Uterus (tissue), 4 donors: Measurements from ENCODE around the gene CNTNAP5. TPM values are rescaled to one million over a fixed set of nuclear protein-coding genes. Genes with fewer than 3 reads are reported as not detected.

Source experiments
- DNase-seq, 2 donors: peaks; one replicate each; pipeline ENCODE4 v3.0.0-alpha.2; 2019 to 2020
- H3K27ac ChIP-seq, 2 donors: fragments of 200-600 bp; sonication (generic); 1 replicate in 1 of 2; 2 replicates in 1 of 2; pipeline ENCODE4 v1.5.1; 2016 to 2018
- H3K27me3 ChIP-seq, 2 donors: fragments of 200-600 bp; sonication (generic); one replicate each; pipeline ENCODE4 v1.5.1; 2018 to 2019; ENCODE audit warnings: control low read depth in 1 of 2
- H3K36me3 ChIP-seq, 2 donors: fragments of 200-600 bp; sonication (generic); one replicate each; pipeline ENCODE4 v1.5.1; 2019; ENCODE audit warnings: control low read depth in 1 of 2
- H3K4me1 ChIP-seq, 2 donors: fragments of 200-600 bp; sonication (generic); one replicate each; pipeline ENCODE4 v1.5.1; 2018 to 2019; ENCODE audit warnings: control low read depth in 1 of 2
- H3K4me3 ChIP-seq, 2 donors: fragments of 200-600 bp; sonication (generic); 1 replicate in 1 of 2; 2 replicates in 1 of 2; pipeline ENCODE4 v1.5.1; 2018 to 2019; ENCODE audit warnings: mild to moderate bottlenecking in 1 of 2
- H3K9me3 ChIP-seq, 2 donors: fragments of 200-600 bp; sonication (generic); one replicate each; pipeline ENCODE4 v1.5.1; 2019; ENCODE audit warnings: control low read depth in 1 of 2
- CTCF ChIP-seq, 4 experiments: fragments of 200-600 bp in 2 of 4; fragments of 450-650 bp in 2 of 4; sonication (generic) in 2 of 4; IDR thresholded peaks; one replicate each; pipeline ENCODE4 v1.5.1; 2016 to 2019; ENCODE audit warnings: antibody characterized with exemption in 4 of 4, mild to moderate bottlenecking in 2 of 4, moderate library complexity in 1 of 4
- POLR2A ChIP-seq, 2 donors: fragments of 450-650 bp; IDR thresholded peaks; one replicate each; pipeline ENCODE4 v1.6.1; 2016; ENCODE audit warnings: antibody characterized with exemption in 2 of 2, mild to moderate bottlenecking in 1 of 2, moderate library complexity in 1 of 2
- intact Hi-C: fragments of 100-400 bp; cut with DNase I; formaldehyde crosslinking; loops from one replicate; pipeline ENCODE4 v1.15.1; 2023; ENCODE audit warnings: low total_unique reads
- total RNA-seq, 4 donors: library from RNA; depleted of rRNA in 3 of 4; stranded (reverse); fragments of >200 nt in 3 of 4; gene quantifications; one replicate each; pipeline versions ENCODE4 v1.1.0 to v1.2.4, GENCODE V29; 2014 to 2023
- donor health status: DM: yes; HTN: yes; CAD: no.

The CNTNAP5 gene
- total RNA-seq, 4 donors from 2014 or later: 1.4 TPM; not detected in 3

GRCh38 chr2:124310671-124311070, 285.6 kb downstream of the CNTNAP5 start:
- no peaks in the 10 kb centered on the region for H3K36me3 ChIP-seq
- H3K4me1 ChIP-seq: no peaks in the 10 kb centered on the region
- TF ChIP-seq CTCF (IDR thresholded peaks at IDR 0.05): no peak
- no peak for TF ChIP-seq POLR2A (IDR thresholded peaks at IDR 0.05)
- H3K27me3 ChIP-seq: no peaks in the 10 kb centered on the region
- no peak overlapping the region for H3K27ac ChIP-seq
- DNase-seq: no peak
- no peak overlapping the region for H3K4me3 ChIP-seq
- intact Hi-C loops: no loop called here
- no peaks in the 10 kb centered on the region for H3K9me3 ChIP-seq

- Histone ChIP-seq H3K27me3 (no peaks in the 10 kb centered on the region), H3K4me3 (no peak overlapping the region), H3K9me3 (no peaks in the 10 kb centered on the region), H3K36me3 (no peaks in the 10 kb centered on the region), H3K4me1 (no peaks in the 10 kb centered on the region), H3K27ac (no peak overlapping the region)
- TF ChIP-seq POLR2A (IDR thresholded peaks at IDR 0.05): no peak
- TF ChIP-seq CTCF (IDR thresholded peaks at IDR 0.05): no peak
- intact Hi-C loops: no loop called here
- DNase-seq: no peak
These were observed 289.0 kb downstream of the CNTNAP5 start for GRCh38 chr2:124314084-124314483.

- Histone ChIP-seq H3K27ac (no peak overlapping the region), H3K9me3 (no peaks in the 10 kb centered on the region), H3K27me3 (no peaks in the 10 kb centered on the region), H3K36me3 (no peaks in the 10 kb centered on the region), H3K4me3 (no peak overlapping the region), H3K4me1 (no peaks in the 10 kb centered on the region)
- intact Hi-C loops: no loop called here
- no peak for DNase-seq
- TF ChIP-seq POLR2A (IDR thresholded peaks at IDR 0.05) (no peak), CTCF (IDR thresholded peaks at IDR 0.05) (no peak)
These were observed 290.3 kb downstream of the CNTNAP5 start for GRCh38 chr2:124315221-124315880.

GRCh38 chr2:124316133-124316532, 291.0 kb downstream of the CNTNAP5 start:
- no peaks in the 10 kb centered on the region for H3K4me1 ChIP-seq
- no peaks in the 10 kb centered on the region for H3K27me3 ChIP-seq
- DNase-seq: no peak
- H3K4me3 ChIP-seq: no peak overlapping the region
- no peak for TF ChIP-seq POLR2A (IDR thresholded peaks at IDR 0.05)
- no peak for TF ChIP-seq CTCF (IDR thresholded peaks at IDR 0.05)
- intact Hi-C loops: no loop called here
- H3K27ac ChIP-seq: no peak overlapping the region
- H3K9me3 ChIP-seq: no peaks in the 10 kb centered on the region
- H3K36me3 ChIP-seq: no peaks in the 10 kb centered on the region

GRCh38 chr2:124316881-124317605, 292.0 kb downstream of the CNTNAP5 start:
- DNase-seq: no peak
- H3K27me3 ChIP-seq: no peaks in the 10 kb centered on the region
- no peaks in the 10 kb centered on the region for H3K4me1 ChIP-seq
- intact Hi-C loops: no loop called here
- no peak overlapping the region for H3K4me3 ChIP-seq
- H3K27ac ChIP-seq: no peak overlapping the region
- TF ChIP-seq POLR2A (IDR thresholded peaks at IDR 0.05) (no peak), CTCF (IDR thresholded peaks at IDR 0.05) (no peak)
- H3K9me3 ChIP-seq: no peaks in the 10 kb centered on the region
- H3K36me3 ChIP-seq: no peaks in the 10 kb centered on the region
